IMR-90 (cell line): Measurements from ENCODE around the gene DSCAML1. TPM values are rescaled to one million over a fixed set of nuclear protein-coding genes. Genes with fewer than 3 reads are reported as not detected.

ENCODE experiments used
- ATAC-seq: fragments of 200-7000 bp; cut with Tn5 transposase; 2 replicates; pipeline ENCODE4 v1.9.1; 2020; ENCODE audit warnings: low read depth, mild to moderate bottlenecking, moderate library complexity
- BruUV-seq: library from RNA; stranded (reverse); fragments of 400-500 nt; replicated peaks from 2 replicates; lab custom pipeline; 2021; lab: Mats Ljungman, UMichigan
- CTCF ChIA-PET: fragments of 300-600 bp; formaldehyde crosslinking; extraction: SDS; loops from one replicate; lab custom pipeline; 2021; ENCODE audit warnings: antibody characterized with exemption; lab: Yijun Ruan, JAX
- POLR2A ChIA-PET: fragments of 300-600 bp; sonication (Branson Sonifier 250); formaldehyde crosslinking; loops from one replicate; lab custom pipeline; 2022; ENCODE audit warnings: antibody characterized with exemption; ENCODE audit not compliant: unreplicated experiment; lab: Charles Lee
- DNase-seq: peaks from one replicate; pipeline ENCODE4 v3.0.0; 2013
- H2AFZ ChIP-seq: replicated peaks from 2 replicates; pipeline ENCODE3; 2013; ENCODE audit warnings: low read length, mild to moderate bottlenecking; ENCODE audit not compliant: poor library complexity
- H2AK5ac ChIP-seq: 2 replicates; pipeline ENCODE4 v1.6.1; 2013; ENCODE audit warnings: low read depth, low read length, inconsistent platforms
- H2AK9ac ChIP-seq: replicated peaks from 2 replicates; pipeline ENCODE3; 2013; ENCODE audit warnings: mild to moderate bottlenecking, low read depth, low read length, moderate library complexity; ENCODE audit not compliant: poor library complexity
- H2BK120ac ChIP-seq: 2 replicates; pipeline ENCODE4 v1.6.1; 2013; ENCODE audit warnings: low read depth, low read length, inconsistent platforms
- H2BK15ac ChIP-seq: 3 replicates; pipeline ENCODE4 v1.6.1; 2013; ENCODE audit warnings: low read depth, low read length, inconsistent platforms
- H2BK20ac ChIP-seq: 2 replicates; pipeline ENCODE4 v1.6.1; 2013; ENCODE audit warnings: low read depth, mild to moderate bottlenecking, inconsistent platforms, low read length, moderate library complexity
- H2BK5ac ChIP-seq: 2 replicates; pipeline ENCODE4 v1.6.1; 2013; ENCODE audit warnings: mild to moderate bottlenecking, low read depth, low read length, inconsistent platforms; ENCODE audit not compliant: poor library complexity, severe bottlenecking
- H3K14ac ChIP-seq: replicated peaks from 2 replicates; pipeline ENCODE4 v1.6.1; 2013; ENCODE audit warnings: low read depth, low read length, inconsistent platforms
- H3K18ac ChIP-seq: 2 replicates; pipeline ENCODE4 v1.6.1; 2013; ENCODE audit warnings: low read depth, low read length, control low read depth
- H3K23ac ChIP-seq: 2 replicates; pipeline ENCODE4 v1.6.1; 2013; ENCODE audit warnings: low read depth, low read length, inconsistent platforms
- H3K27ac ChIP-seq: 2 replicates; pipeline ENCODE4 v1.5.1; 2013; ENCODE audit warnings: mild to moderate bottlenecking, control low read depth, low read length; ENCODE audit not compliant: insufficient read depth
- H3K27me3 ChIP-seq: 2 replicates; pipeline ENCODE4 v1.6.1; 2013; ENCODE audit warnings: low read length; ENCODE audit not compliant: control insufficient read depth, insufficient read depth
- H3K36me3 ChIP-seq: 2 replicates; pipeline ENCODE4 v1.6.1; 2013; ENCODE audit warnings: low read length, mixed read lengths; ENCODE audit not compliant: control insufficient read depth, insufficient read depth
- H3K4ac ChIP-seq: 2 replicates; pipeline ENCODE4 v1.6.1; 2013; ENCODE audit warnings: low read depth, low read length, inconsistent platforms
- H3K4me1 ChIP-seq: 2 replicates; pipeline ENCODE4 v1.6.1; 2013; ENCODE audit warnings: low read length, mixed read lengths; ENCODE audit not compliant: control insufficient read depth, insufficient read depth
- H3K4me2 ChIP-seq: 2 replicates; pipeline ENCODE4 v1.6.1; 2013; ENCODE audit warnings: low read depth, mild to moderate bottlenecking, control low read depth, low read length, moderate library complexity
- H3K4me3 ChIP-seq: 2 replicates; pipeline ENCODE4 v1.5.1; 2013; ENCODE audit warnings: low read depth, mild to moderate bottlenecking, control low read depth, low read length, moderate library complexity; ENCODE audit not compliant: insufficient read depth
- H3K56ac ChIP-seq: 2 replicates; pipeline ENCODE4 v1.6.1; 2013; ENCODE audit warnings: low read length, inconsistent platforms; ENCODE audit not compliant: insufficient read depth; ENCODE audit errors: extremely low read depth
- H3K79me1 ChIP-seq, 2 experiments: 2 replicates each; pipeline ENCODE4 v1.6.1; 2013; ENCODE audit warnings: low read length in 2 of 2, inconsistent platforms in 1 of 2, low read depth in 1 of 2
- H3K9ac ChIP-seq: 2 replicates; pipeline ENCODE4 v1.6.1; 2013; ENCODE audit warnings: low read depth, low read length, control low read depth
- H3K9me1 ChIP-seq: 2 replicates; pipeline ENCODE4 v1.6.1; 2013; ENCODE audit warnings: low read length, inconsistent platforms; ENCODE audit not compliant: insufficient read depth
- H3K9me3 ChIP-seq: 2 replicates; pipeline ENCODE4 v1.6.1; 2013; ENCODE audit warnings: low read length; ENCODE audit not compliant: control insufficient read depth, insufficient read depth
- H4K20me1 ChIP-seq: 2 replicates; pipeline ENCODE4 v1.6.1; 2013; ENCODE audit warnings: low read length, inconsistent platforms; ENCODE audit not compliant: insufficient read depth
- H4K5ac ChIP-seq: 2 replicates; pipeline ENCODE4 v1.6.1; 2013; ENCODE audit warnings: mild to moderate bottlenecking, low read depth, low read length, control low read depth
- H4K8ac ChIP-seq, 2 experiments: 2 replicates each; pipeline ENCODE4 v1.6.1; 2013; ENCODE audit warnings: low read depth in 2 of 2, low read length in 2 of 2, control low read depth in 1 of 2, inconsistent platforms in 1 of 2
- H4K91ac ChIP-seq: 2 replicates; pipeline ENCODE4 v1.6.1; 2013; ENCODE audit warnings: low read depth, low read length, inconsistent platforms; ENCODE audit not compliant: insufficient read depth
- CEBPB ChIP-seq: IDR thresholded peaks from 2 replicates; pipeline ENCODE4 v1.6.1; 2012; ENCODE audit warnings: low read depth, low read length, improper control_type of control experiment
- FOS ChIP-seq: fragments of 150-350 bp; IDR thresholded peaks from 2 replicates; pipeline ENCODE4 v1.6.1; 2016; ENCODE audit warnings: low read depth, low read length
- MXI1 ChIP-seq: IDR thresholded peaks from 2 replicates; pipeline ENCODE4 v1.6.1; 2012; ENCODE audit warnings: low read depth, mild to moderate bottlenecking, low read length, moderate library complexity, borderline replicate concordance
- POLR2A ChIP-seq: IDR thresholded peaks from 2 replicates; pipeline ENCODE4 v1.6.1; 2012; ENCODE audit warnings: mild to moderate bottlenecking, low read depth, low read length
- RAD21 ChIP-seq: IDR thresholded peaks from 2 replicates; pipeline ENCODE4 v1.6.1; 2012; ENCODE audit warnings: low read length, improper control_type of control experiment
- SMC3 ChIP-seq: fragments of 150-350 bp; IDR thresholded peaks from 2 replicates; pipeline ENCODE4 v1.6.1; 2016; ENCODE audit warnings: low read depth, mild to moderate bottlenecking, antibody characterized with exemption, low read length, moderate library complexity
- WGBS, 2 experiments: methylation state at CpG; one replicate each; pipeline versions ENCODE4 v1.1.5 to v1.1.7; 2013; ENCODE audit warnings: missing lambda C conversion rate in 2 of 2; ENCODE audit not compliant: insufficient read length in 1 of 2; ENCODE audit errors: extremely low coverage in 2 of 2; 5-methylcytosine and 5-hydroxymethylcytosine counted together
- dilution Hi-C: fragments of 300-500 bp; cut with HindIII; formaldehyde crosslinking; loops from one replicate; pipeline ENCODE4 v1.14.3; 2018; ENCODE audit warnings: low sequenced_read_pairs; ENCODE audit not compliant: unreplicated experiment
- in situ Hi-C: fragments of 300-500 bp; cut with MboI; formaldehyde crosslinking; loops from 3 replicates; pipeline ENCODE4 v1.14.3; 2019; ENCODE audit warnings: low sequenced_read_pairs, inconsistent platforms, mixed read lengths
- intact Hi-C: fragments of 100-400 bp; cut with micrococcal nuclease; formaldehyde crosslinking; loops from 2 replicates; pipeline ENCODE4 v1.10.0; 2022
- polyA plus RNA-seq, 3 experiments: library from polyadenylated mRNA; depleted of rRNA; stranded (reverse); fragments of >200 nt; gene quantifications; 2 replicates each; pipeline ENCODE4 v1.2.3, GENCODE V29; 2012; ENCODE audit warnings: low replicate concordance in 1 of 3
- total RNA-seq: library from RNA; depleted of rRNA; stranded (reverse); fragments of >200 nt; gene quantifications from 2 replicates; pipeline ENCODE4 v1.2.3, GENCODE V29; 2012

DSCAML1 gene
- total and polyA plus RNA-seq, 2 of the 4 experiments (the other 2 are of a cell fraction): not detected

DNA sequence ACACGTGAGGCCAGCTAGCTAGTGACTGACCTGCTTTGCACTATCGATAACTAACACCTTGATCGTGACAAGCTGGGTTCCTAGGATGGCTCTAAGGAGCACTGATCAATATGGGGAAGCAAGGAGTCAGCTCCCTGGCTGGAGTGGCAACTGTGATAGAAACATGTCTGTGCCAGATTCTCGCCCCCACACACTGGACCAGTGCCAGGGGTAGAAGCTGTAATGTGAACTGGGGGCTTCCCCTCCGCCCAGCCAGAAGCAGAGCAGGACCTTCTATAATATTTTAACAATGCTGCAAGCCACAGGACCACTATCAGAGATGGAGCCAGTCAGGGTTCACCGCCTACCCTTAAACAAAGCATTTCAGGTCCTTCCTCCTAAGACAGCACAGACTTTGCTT lies 96.5 kb downstream of the DSCAML1 start:
- no peak overlapping the region for H3K18ac ChIP-seq
- intact Hi-C loops (no loop called here), in situ Hi-C loops (no loop called here), dilution Hi-C loops (no loop called here)
- H2BK5ac ChIP-seq: no peak overlapping the region
- ATAC-seq: no peak
- H3K27me3 ChIP-seq: peaks cover 6% of the 10 kb centered on the region
- no peaks in the 10 kb centered on the region for H3K36me3 ChIP-seq
- TF ChIP-seq CEBPB (no peak), SMC3 (no peak), RAD21 (no peak), MXI1 (no peak), FOS (no peak), POLR2A (no peak)
- no peak overlapping the region for H2AK5ac ChIP-seq
- no peak overlapping the region for H2BK20ac ChIP-seq
- BruUV-seq: no TSS peak
- no peak overlapping the region for H2BK15ac ChIP-seq
- no peak for DNase-seq
- no peak overlapping the region for H3K4me3 ChIP-seq
- H3K27ac ChIP-seq: no peak overlapping the region
- H2BK120ac ChIP-seq: no peak overlapping the region
- H3K4ac ChIP-seq: no peak overlapping the region
- H3K56ac ChIP-seq: no peak overlapping the region
- ChIA-PET POLR2A (no interaction called here), CTCF (no interaction called here)
- no peaks in the 10 kb centered on the region for H3K9me3 ChIP-seq
- no peak overlapping the region for H2AK9ac ChIP-seq
- H3K4me1 ChIP-seq: no peaks in the 10 kb centered on the region
- no peak overlapping the region for H3K14ac ChIP-seq
- H2AFZ ChIP-seq: peak overlapping the region; percentile 40
- no peak overlapping the region for H3K9ac ChIP-seq
- H4K20me1 ChIP-seq: no peaks in the 10 kb centered on the region
- no peaks in the 10 kb centered on the region for H3K79me1 ChIP-seq
- no peak overlapping the region for H3K23ac ChIP-seq
- H3K4me2 ChIP-seq: no peak overlapping the region
- no peak overlapping the region for H4K91ac ChIP-seq
- no peak overlapping the region for H4K8ac ChIP-seq
- WGBS, 2 experiments: 0% methylated on average over 1 of the region's 6 CpGs; no CpG with 5 or more reads in 1 of the 2 experiments
- H3K9me1 ChIP-seq: no peaks in the 10 kb centered on the region
- no peak overlapping the region for H4K5ac ChIP-seq
